ENCODE measurements around the gene CASKIN1. TPM values are rescaled to one million over a fixed set of nuclear protein-coding genes. Genes with fewer than 3 reads are reported as not detected.
A peak's percentile ranks its signal among the peaks of the same experiment; 100 is the strongest.
"Not testable (repeated sequence)": the region's sequence is repeated elsewhere in the genome, so short reads cannot be mapped to it uniquely, and the experiment has no call there.

Gene CASKIN1
- polyA plus RNA-seq, 3 donors, result not detected

DNA sequence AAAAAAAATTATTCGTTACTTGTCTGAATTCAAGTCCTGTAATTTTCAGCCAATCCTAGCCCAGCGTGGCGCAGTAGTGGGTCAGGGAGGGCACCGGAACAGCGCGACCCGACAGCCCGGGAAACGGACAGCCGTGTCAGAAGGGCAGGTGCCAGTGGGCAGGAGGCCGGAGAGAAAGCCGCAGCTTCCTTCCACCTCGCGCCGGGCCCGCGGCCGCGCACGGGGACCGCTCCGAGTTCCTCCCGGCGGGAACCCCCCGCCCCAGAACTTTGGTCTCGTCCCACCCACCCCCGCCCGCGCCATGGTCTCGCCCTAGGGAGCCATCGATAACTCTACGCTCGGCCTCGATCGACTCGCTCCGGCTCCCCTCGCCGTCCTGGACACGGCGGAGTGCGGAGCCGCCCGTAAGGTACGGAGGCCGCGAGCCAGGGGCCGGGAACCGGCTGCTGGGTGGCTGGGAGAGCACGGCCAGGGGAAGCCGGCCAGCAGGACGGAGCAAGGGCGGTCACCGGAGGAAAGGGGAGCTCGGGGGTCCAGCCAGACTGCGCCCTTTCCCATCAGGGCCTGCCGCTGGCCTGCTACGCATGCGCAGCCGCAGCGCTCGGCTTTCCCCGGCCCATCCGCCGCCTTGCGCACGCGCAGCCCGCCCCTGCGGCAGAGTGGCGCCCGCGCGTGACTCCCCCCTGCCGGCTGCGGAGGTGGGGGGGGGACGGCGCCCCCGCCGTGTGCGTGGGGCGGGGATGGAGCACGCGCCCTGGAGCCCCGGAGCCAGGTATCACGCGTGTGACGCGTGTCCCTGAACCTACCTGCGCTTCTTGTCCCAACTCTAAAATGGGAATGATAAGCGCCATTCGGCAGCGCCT, 8.9 kb upstream of the CASKIN1 start, which contains the start of gene MLST8:
MLST8 (plus strand) TSS at position 351 of the 863 bp plus-strand sequence. CDS start 632 bp downstream, outside the sequence.
- Histone ChIP-seq H3K4me1 (ENCODE audit: control insufficient read depth in 1 of 2, insufficient read depth in 2 of 2, low read length in 2 of 2) (peaks cover 23 to 27% of the 10 kb centered on the region in 2 donors), H3K9me3 (replicated peaks in 1 of 2; ENCODE audit: control insufficient read depth in 1 of 2, insufficient read depth in 1 of 2, low read length in 2 of 2) (no peaks in the 10 kb centered on the region), H2AFZ (ENCODE audit: insufficient read depth, low read depth, low read length, poor library complexity, severe bottlenecking) (peak within 1 kb of the TSS; percentile 88), H3K4me2 (replicated peaks; ENCODE audit: extremely low read depth, low read length, poor library complexity, severe bottlenecking) (peak within 1 kb of the TSS; percentile 95), H3K4me3 (replicated peaks in 1 of 3; ENCODE audit: low read depth in 2 of 3, low read length in 3 of 3) (peak within 1 kb of the TSS; percentile 64 to 92 (median 77)), H4K20me1 (ENCODE audit: insufficient read depth, low read length) (peaks cover 17% of the 10 kb centered on the region), H3K79me2 (ENCODE audit: insufficient read depth, low read length) (peaks cover 15% of the 10 kb centered on the region), H3K36me3 (replicated peaks in 1 of 2; ENCODE audit: control insufficient read depth in 1 of 2, insufficient read depth in 2 of 2, low read length in 2 of 2) (peaks cover 27 to 33% of the 10 kb centered on the region in 2 donors), H3K27me3 (ENCODE audit: control insufficient read depth in 2 of 2, insufficient read depth in 2 of 2, low read length in 2 of 2) (peaks cover 0 to 2% of the 10 kb centered on the region in 2 donors), H3K9ac (ENCODE audit: insufficient read depth, low read length, poor library complexity, severe bottlenecking) (peak within 1 kb of the TSS; percentile 76), H3K27ac (ENCODE audit: low read depth in 1 of 2, low read length in 2 of 2) (peak within 1 kb of the TSS; percentile 60 to 83)
- Mint-ChIP-seq H3K4me1 (peaks cover 25% of the 10 kb centered on the region), H3K27me3 (ENCODE audit: low read depth in 3 of 3) (peaks cover 4 to 14% (median 6%) of the 10 kb centered on the region in 3 donors), H3K36me3 (peaks cover 17 to 28% of the 10 kb centered on the region in 2 donors), H3K4me3 (peak within 1 kb of the TSS; percentile 76 to 77), H3K27ac (peak within 1 kb of the TSS; percentile 63 to 92 (median 81)), H3K9me3 (peaks cover 0 to 5% (median 0%) of the 10 kb centered on the region in 7 donors)
- DNase-seq, result peak; percentile 85 to 94 (median 93)
- intact Hi-C loops (cut with micrococcal nuclease), result loop anchor here (2.0 to 5.0 kb wide), 3 partner anchors 48 to 62 kb away; partner anchors contain the start of genes RNPS1 (in 2 of the 2) and TRAF7 (in 2 of the 2)
- WGBS (ENCODE audit: insufficient coverage), result under 1% methylated on average over 92 of the region's 93 CpGs
- TF ChIP-seq, protein P1, sequence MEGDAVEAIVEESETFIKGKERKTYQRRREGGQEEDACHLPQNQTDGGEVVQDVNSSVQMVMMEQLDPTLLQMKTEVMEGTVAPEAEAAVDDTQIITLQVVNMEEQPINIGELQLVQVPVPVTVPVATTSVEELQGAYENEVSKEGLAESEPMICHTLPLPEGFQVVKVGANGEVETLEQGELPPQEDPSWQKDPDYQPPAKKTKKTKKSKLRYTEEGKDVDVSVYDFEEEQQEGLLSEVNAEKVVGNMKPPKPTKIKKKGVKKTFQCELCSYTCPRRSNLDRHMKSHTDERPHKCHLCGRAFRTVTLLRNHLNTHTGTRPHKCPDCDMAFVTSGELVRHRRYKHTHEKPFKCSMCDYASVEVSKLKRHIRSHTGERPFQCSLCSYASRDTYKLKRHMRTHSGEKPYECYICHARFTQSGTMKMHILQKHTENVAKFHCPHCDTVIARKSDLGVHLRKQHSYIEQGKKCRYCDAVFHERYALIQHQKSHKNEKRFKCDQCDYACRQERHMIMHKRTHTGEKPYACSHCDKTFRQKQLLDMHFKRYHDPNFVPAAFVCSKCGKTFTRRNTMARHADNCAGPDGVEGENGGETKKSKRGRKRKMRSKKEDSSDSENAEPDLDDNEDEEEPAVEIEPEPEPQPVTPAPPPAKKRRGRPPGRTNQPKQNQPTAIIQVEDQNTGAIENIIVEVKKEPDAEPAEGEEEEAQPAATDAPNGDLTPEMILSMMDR (IDR thresholded peaks at IDR 0.05), result peak; percentile 26

DNA sequence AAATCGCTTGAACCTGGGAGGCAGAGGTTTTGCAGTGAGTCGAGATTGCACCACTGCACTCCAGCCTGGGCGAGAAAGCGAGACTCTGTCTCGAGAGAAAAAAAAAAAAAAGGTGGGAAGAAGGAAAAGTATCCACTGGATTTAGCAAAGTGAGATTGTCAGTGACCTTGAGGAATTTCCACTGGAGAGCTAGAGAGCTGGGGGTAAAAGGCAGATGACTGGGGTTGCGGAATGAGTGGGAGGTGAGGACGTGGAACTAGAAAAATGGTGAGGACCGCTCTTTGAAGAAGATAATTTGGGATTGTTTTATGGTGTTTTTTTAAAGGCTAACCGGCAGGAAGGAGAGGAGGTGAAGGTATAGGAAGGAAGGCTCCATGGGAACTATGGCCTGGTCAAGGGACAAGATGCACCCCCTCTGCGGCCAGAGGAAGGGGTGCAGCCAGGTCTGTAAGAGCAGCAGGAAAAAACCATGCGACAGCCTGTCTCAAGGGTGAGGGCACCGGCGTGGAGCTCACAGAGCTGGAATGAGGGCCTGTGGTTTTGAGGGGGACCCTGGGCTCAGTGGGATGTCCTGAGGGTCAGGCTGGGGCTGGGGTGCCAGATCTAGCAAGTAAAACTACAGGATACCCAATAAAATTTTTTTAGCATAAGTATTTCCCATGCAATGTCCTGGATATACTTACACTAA, 8.2 kb upstream of the CASKIN1 start:
- 94% methylated on average over 10 of the region's 13 CpGs for WGBS (ENCODE audit: insufficient coverage)
- Histone ChIP-seq H3K9me3 (replicated peaks in 1 of 2; ENCODE audit: control insufficient read depth in 1 of 2, insufficient read depth in 1 of 2, low read length in 2 of 2) (no peaks in the 10 kb centered on the region), H3K27ac (ENCODE audit: low read depth in 1 of 2, low read length in 2 of 2) (peak overlapping the region; percentile 49 to 83), H3K36me3 (replicated peaks in 1 of 2; ENCODE audit: control insufficient read depth in 1 of 2, insufficient read depth in 2 of 2, low read length in 2 of 2) (peaks cover 25 to 29% of the 10 kb centered on the region in 2 donors), H3K9ac (ENCODE audit: insufficient read depth, low read length, poor library complexity, severe bottlenecking) (peak overlapping the region; percentile 76), H4K20me1 (ENCODE audit: insufficient read depth, low read length) (peaks cover 17% of the 10 kb centered on the region), H3K4me1 (ENCODE audit: control insufficient read depth in 1 of 2, insufficient read depth in 2 of 2, low read length in 2 of 2) (peaks cover 23 to 27% of the 10 kb centered on the region in 2 donors), H3K27me3 (ENCODE audit: control insufficient read depth in 2 of 2, insufficient read depth in 2 of 2, low read length in 2 of 2) (peaks cover 0 to 2% of the 10 kb centered on the region in 2 donors), H2AFZ (ENCODE audit: insufficient read depth, low read depth, low read length, poor library complexity, severe bottlenecking) (peak overlapping the region; percentile 88), H3K79me2 (ENCODE audit: insufficient read depth, low read length) (peaks cover 15% of the 10 kb centered on the region), H3K4me2 (replicated peaks; ENCODE audit: extremely low read depth, low read length, poor library complexity, severe bottlenecking) (peak overlapping the region; percentile 95), H3K4me3 (replicated peaks in 1 of 3; ENCODE audit: low read depth in 2 of 3, low read length in 3 of 3) (peak overlapping the region; percentile 64 to 92 (median 77))
- Mint-ChIP-seq H3K4me1 (peaks cover 25% of the 10 kb centered on the region), H3K27ac (peak overlapping the region; percentile 5 to 85 (median 72)), H3K36me3 (peaks cover 17 to 26% of the 10 kb centered on the region in 2 donors), H3K9me3 (peaks cover 0 to 5% (median 0%) of the 10 kb centered on the region in 7 donors), H3K4me3 (peak overlapping the region; percentile 73 to 76), H3K27me3 (ENCODE audit: low read depth in 3 of 3) (peaks cover 4 to 21% (median 9%) of the 10 kb centered on the region in 3 donors)
- intact Hi-C loops (cut with micrococcal nuclease), result loop anchor here (2.0 to 5.0 kb wide), 3 partner anchors 47 to 63 kb away; partner anchors contain the start of genes RNPS1 (in 2 of the 2) and TRAF7 (in 2 of the 2)
- TF ChIP-seq, protein P1 (IDR thresholded peaks at IDR 0.05), result no peak
- no peak for DNase-seq

GRCh38 chr16:2203119-2203688, 6.8 kb upstream of the CASKIN1 start:
- 96% methylated on average over 2 of the region's 8 CpGs for WGBS (ENCODE audit: insufficient coverage)
- intact Hi-C loops (cut with micrococcal nuclease); H3K9me3 Mint-ChIP-seq; H3K4me3 Mint-ChIP-seq; H3K27ac Mint-ChIP-seq; H3K9me3 ChIP-seq (replicated peaks in 1 of 2; ENCODE audit: control insufficient read depth in 1 of 2, insufficient read depth in 1 of 2, low read length in 2 of 2); H2AFZ ChIP-seq (ENCODE audit: insufficient read depth, low read depth, low read length, poor library complexity, severe bottlenecking); H3K27ac ChIP-seq (ENCODE audit: low read depth in 1 of 2, low read length in 2 of 2); DNase-seq; H3K4me2 ChIP-seq (replicated peaks; ENCODE audit: extremely low read depth, low read length, poor library complexity, severe bottlenecking); H3K4me3 ChIP-seq (replicated peaks in 1 of 3; ENCODE audit: low read depth in 2 of 3, low read length in 3 of 3); H3K9ac ChIP-seq (ENCODE audit: insufficient read depth, low read length, poor library complexity, severe bottlenecking): not testable (repeated sequence)
- peaks cover 6 to 16% of the 10 kb centered on the region in 2 donors for H3K27me3 ChIP-seq (ENCODE audit: control insufficient read depth in 2 of 2, insufficient read depth in 2 of 2, low read length in 2 of 2)
- Mint-ChIP-seq H3K36me3 (peaks cover 10 to 15% of the 10 kb centered on the region in 2 donors), H3K4me1 (peaks cover 25% of the 10 kb centered on the region), H3K27me3 (ENCODE audit: low read depth in 3 of 3) (peaks cover 14 to 34% (median 18%) of the 10 kb centered on the region in 3 donors)
- peaks cover 11 to 15% of the 10 kb centered on the region in 2 donors for H3K36me3 ChIP-seq (replicated peaks in 1 of 2; ENCODE audit: control insufficient read depth in 1 of 2, insufficient read depth in 2 of 2, low read length in 2 of 2)
- H3K79me2 ChIP-seq (ENCODE audit: insufficient read depth, low read length), result peaks cover 15% of the 10 kb centered on the region
- peaks cover 13% of the 10 kb centered on the region for H4K20me1 ChIP-seq (ENCODE audit: insufficient read depth, low read length)
- peaks cover 23 to 27% of the 10 kb centered on the region in 2 donors for H3K4me1 ChIP-seq (ENCODE audit: control insufficient read depth in 1 of 2, insufficient read depth in 2 of 2, low read length in 2 of 2)

Data from CD14-positive monocyte (primary cell).